Kidney (tissue), 14 donors: ENCODE results near the gene LMNA. TPM values are rescaled to one million over a fixed set of nuclear protein-coding genes. Genes with fewer than 3 reads are reported as not detected.

Source experiments
- DNase-seq, 5 donors: peaks; one replicate each; pipeline ENCODE4 v3.0.0-alpha.2; 2013 to 2020
- FAIRE-seq: peaks from 2 replicates; lab custom pipeline; 2012; peaks lifted over from hg19 to GRCh38; lab: Jason Lieb, UNC
- H3K27ac ChIP-seq, 2 donors: one replicate each; pipeline ENCODE4 v1.7.0; 2013; ENCODE audit warnings: low read depth in 2 of 2, low read length in 2 of 2, inconsistent platforms in 1 of 2
- H3K27me3 ChIP-seq: one replicate; pipeline ENCODE4 v1.7.1; 2013; ENCODE audit warnings: low read length, inconsistent platforms; ENCODE audit not compliant: control insufficient read depth, insufficient read depth
- H3K36me3 ChIP-seq, 3 donors: one replicate each; pipeline versions ENCODE4 v1.7.0 to v1.7.1; 2013; ENCODE audit warnings: low read length in 3 of 3, control low read depth in 1 of 3, inconsistent platforms in 1 of 3; ENCODE audit not compliant: insufficient read depth in 3 of 3, control insufficient read depth in 2 of 3
- H3K4me1 ChIP-seq, 3 donors: one replicate each; pipeline versions ENCODE4 v1.7.0 to v1.7.1; 2013; ENCODE audit warnings: low read length in 3 of 3, inconsistent platforms in 1 of 3, low read depth in 1 of 3; ENCODE audit not compliant: control insufficient read depth in 2 of 3, insufficient read depth in 2 of 3
- H3K4me3 ChIP-seq, 3 donors: one replicate each; pipeline versions ENCODE4 v1.7.0 to v1.8.1; 2013; ENCODE audit warnings: low read length in 3 of 3, control low read depth in 1 of 3, inconsistent platforms in 1 of 3
- H3K9ac ChIP-seq, 3 donors: one replicate each; pipeline versions ENCODE4 v1.7.0 to v1.7.1; 2013; ENCODE audit warnings: low read length in 3 of 3, control low read depth in 1 of 3, inconsistent platforms in 1 of 3
- H3K9me3 ChIP-seq, 3 donors: one replicate each; pipeline versions ENCODE4 v1.7.0 to v1.7.1; 2013; ENCODE audit warnings: low read length in 3 of 3, control low read depth in 1 of 3, inconsistent platforms in 1 of 3; ENCODE audit not compliant: control insufficient read depth in 2 of 3, insufficient read depth in 1 of 3
- intact Hi-C: fragments of 100-400 bp; cut with DNase I; formaldehyde crosslinking; loops from one replicate; pipeline ENCODE4 v1.11.1; 2022
- polyA plus RNA-seq: library from polyadenylated mRNA; stranded (reverse); fragments of 350-450 nt; fragmentation: Illumina TruSeq; extraction: RNeasy Lipid Tissue Mini Kit (QIAGEN cat#74804); gene quantifications from one replicate; pipeline ENCODE4 v1.2.3, GENCODE V29; 2014; ENCODE audit warnings: low read depth, low replicate concordance; ENCODE audit not compliant: insufficient read depth
- total RNA-seq: library from RNA; stranded (reverse); fragmentation: NEBNext Ultra II Directional; extraction: Animal tissue kit (Norgen Biotek cat#: 25700); gene quantifications from one replicate; pipeline ENCODE4 v1.2.1, GENCODE V29; 2021
- TF ChIP-seq, protein P1 (sequence below): IDR thresholded peaks from 3 replicates; pipeline ENCODE4 v1.5.1; 2012; ENCODE audit warnings: mild to moderate bottlenecking, moderate library complexity, borderline replicate concordance; ENCODE audit not compliant: insufficient read depth; ENCODE audit errors: extremely low read depth
- donor health status: control.
- donor health status: control.
- donor health status: control.
- donor health status: control.
- donor health status: control.
- donor health status: DM: yes; HTN: yes; CAD: no.
- donor health status: Normal renal cell carcinoma (clear cell type).

The LMNA gene
- total and polyA plus RNA-seq, 2 donors from 2014 or later, result 145 to 384 TPM

GRCh38 chr1:156172696-156173470 lies 58.4 kb downstream of the LMNA start:
- Histone ChIP-seq H3K27me3 (no peaks in the 10 kb centered on the region), H3K4me3 (no peak overlapping the region), H3K36me3 (peaks cover 0 to 4% (median 0%) of the 10 kb centered on the region in 3 donors), H3K9ac (no peak overlapping the region), H3K4me1 (no peaks in the 10 kb centered on the region), H3K9me3 (no peaks in the 10 kb centered on the region), H3K27ac (no peak overlapping the region)
- FAIRE-seq, result no peak
- intact Hi-C loops, result no loop called here
- TF ChIP-seq, protein P1, sequence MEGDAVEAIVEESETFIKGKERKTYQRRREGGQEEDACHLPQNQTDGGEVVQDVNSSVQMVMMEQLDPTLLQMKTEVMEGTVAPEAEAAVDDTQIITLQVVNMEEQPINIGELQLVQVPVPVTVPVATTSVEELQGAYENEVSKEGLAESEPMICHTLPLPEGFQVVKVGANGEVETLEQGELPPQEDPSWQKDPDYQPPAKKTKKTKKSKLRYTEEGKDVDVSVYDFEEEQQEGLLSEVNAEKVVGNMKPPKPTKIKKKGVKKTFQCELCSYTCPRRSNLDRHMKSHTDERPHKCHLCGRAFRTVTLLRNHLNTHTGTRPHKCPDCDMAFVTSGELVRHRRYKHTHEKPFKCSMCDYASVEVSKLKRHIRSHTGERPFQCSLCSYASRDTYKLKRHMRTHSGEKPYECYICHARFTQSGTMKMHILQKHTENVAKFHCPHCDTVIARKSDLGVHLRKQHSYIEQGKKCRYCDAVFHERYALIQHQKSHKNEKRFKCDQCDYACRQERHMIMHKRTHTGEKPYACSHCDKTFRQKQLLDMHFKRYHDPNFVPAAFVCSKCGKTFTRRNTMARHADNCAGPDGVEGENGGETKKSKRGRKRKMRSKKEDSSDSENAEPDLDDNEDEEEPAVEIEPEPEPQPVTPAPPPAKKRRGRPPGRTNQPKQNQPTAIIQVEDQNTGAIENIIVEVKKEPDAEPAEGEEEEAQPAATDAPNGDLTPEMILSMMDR, result no peak
- no peak for DNase-seq

- H3K9me3 ChIP-seq, result no peaks in the 10 kb centered on the region
These were observed 62.2 kb downstream of the LMNA start for GRCh38 chr1:156176610-156177210.

DNA sequence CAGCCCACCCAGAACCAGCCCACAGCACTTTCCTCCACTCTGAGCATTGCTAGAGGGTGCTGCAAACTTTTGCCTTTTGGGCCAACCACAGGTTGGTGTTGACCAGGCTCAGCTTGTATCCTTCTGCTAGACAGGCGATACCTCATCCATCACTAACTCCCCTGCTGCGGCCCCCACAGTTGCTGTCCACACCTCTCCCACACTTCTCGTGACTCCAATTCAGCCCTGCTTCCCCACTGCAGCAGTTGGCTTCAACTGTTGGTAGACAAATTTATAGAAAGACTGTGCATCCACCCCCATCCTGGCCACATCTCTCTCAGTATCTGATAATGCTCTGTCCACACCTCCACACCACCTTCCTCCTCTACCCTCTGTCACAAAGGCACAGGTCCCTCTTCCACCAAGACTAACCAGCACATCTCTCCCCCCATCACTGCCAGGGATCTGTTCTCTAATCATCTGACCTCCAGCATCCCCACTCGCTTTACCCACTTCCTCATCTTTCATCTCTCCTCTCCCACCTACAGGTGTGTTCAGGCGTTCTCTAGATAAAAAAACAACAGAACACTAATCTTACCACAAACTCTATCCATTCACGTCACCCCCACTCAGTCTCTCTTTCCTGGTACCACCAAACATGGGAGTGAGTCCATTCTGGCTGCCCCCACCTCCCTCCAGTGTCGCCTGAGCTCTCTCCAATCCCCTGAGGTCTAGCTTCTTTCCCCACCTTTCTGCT lies 63.6 kb downstream of the LMNA start:
- peaks cover 0 to 3% (median 0%) of the 10 kb centered on the region in 3 donors for H3K4me1 ChIP-seq
- H3K27me3 ChIP-seq, result no peaks in the 10 kb centered on the region
- no peaks in the 10 kb centered on the region for H3K9me3 ChIP-seq
- TF ChIP-seq, protein P1, result no peak
- intact Hi-C loops, result no loop called here
- no peaks in the 10 kb centered on the region for H3K36me3 ChIP-seq
- H3K9ac ChIP-seq, result no peak overlapping the region
- DNase-seq, result peak in 3 of 5 donors; percentile 35 to 48 (median 40)
- no peak for FAIRE-seq
- H3K27ac ChIP-seq, result no peak overlapping the region
- H3K4me3 ChIP-seq, result no peak overlapping the region

More at GRCh38 chr1:156176610-156177210, 62.2 kb downstream of the LMNA start:
- Histone ChIP-seq H3K36me3 (no peaks in the 10 kb centered on the region), H3K27ac (no peak overlapping the region), H3K9ac (no peak overlapping the region), H3K4me3 (no peak overlapping the region), H3K27me3 (no peaks in the 10 kb centered on the region), H3K4me1 (peaks cover 0 to 3% (median 0%) of the 10 kb centered on the region in 3 donors)
- intact Hi-C loops, result no loop called here
- FAIRE-seq, result no peak
- no peak for DNase-seq
- TF ChIP-seq, protein P1, result no peak
